ENCODE results near the gene TRIM69. TPM values are rescaled to one million over a fixed set of nuclear protein-coding genes. Genes with fewer than 3 reads are reported as not detected.

Gene TRIM69
- total RNA-seq, 3 donors from 2014 or later: 9.8 to 15.5 (median 13.5) TPM

DNA sequence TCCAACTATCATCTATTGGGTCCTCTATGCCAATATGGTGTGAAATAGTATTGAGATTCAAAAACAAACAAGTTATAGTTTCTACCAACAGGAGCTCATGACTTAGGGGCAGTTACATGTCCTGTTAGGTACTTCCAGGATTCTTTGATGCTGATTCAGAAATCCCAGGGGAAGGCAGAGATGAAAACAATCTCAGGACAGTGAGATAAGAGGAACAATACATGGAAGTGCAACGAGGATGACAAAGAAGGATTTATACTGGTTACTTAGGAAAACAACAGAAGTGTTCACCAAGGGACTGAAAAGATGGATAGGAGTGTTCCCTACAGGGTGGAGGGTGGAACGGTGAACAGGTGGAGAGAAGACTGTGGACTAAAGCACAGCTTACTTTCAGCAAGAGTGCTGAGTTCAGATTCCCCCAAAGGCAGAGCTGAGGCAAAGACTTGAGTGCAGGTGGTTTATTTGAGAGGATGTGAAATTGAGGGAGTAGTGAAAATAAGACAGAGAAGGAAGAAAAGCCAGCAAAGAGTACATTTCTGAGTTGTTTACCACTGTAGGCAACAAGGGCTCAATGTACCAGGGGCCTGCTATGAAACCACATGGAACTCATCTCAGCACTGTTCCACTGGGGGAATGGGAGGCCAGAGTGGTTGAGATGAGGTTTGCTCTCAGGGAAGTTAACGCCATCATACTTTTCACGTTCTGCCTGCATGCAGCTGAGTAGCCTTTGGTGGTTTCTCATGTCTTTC is 68.1 kb downstream of the TRIM69 start:
- H3K4me1 ChIP-seq: no peaks in the 10 kb centered on the region
- H3K27ac ChIP-seq: no peak overlapping the region
- intact Hi-C loops (cut with DNase I; ENCODE audit: low total_unique reads): no loop called here

DNA sequence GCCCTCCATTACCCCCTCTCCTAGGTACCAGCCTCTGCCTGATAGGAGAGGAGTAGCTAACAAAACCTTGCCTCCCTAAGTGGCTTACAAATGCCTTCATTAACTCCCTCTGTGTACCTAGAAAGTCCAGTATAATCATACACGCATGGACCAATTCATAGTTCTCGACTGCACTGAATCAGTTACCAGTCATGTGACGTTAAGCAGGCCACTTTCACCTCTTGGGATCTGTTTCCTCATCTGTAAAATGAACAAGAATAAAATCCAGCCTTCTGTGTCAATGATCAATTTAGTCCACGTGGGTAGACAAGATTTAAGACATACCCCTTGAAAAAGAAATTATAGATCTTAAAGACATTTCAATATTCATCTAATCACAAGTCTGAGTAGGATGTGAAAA is 72.2 kb downstream of the TRIM69 start:
- DNase-seq (ENCODE audit: low spot score in 2 of 2): no peak
- H3K27ac ChIP-seq: no peak overlapping the region
- H3K4me3 ChIP-seq: no peak overlapping the region
- no peak for TF ChIP-seq POLR2AphosphoS5 (IDR thresholded peaks at IDR 0.05)
- TF ChIP-seq, protein P1, sequence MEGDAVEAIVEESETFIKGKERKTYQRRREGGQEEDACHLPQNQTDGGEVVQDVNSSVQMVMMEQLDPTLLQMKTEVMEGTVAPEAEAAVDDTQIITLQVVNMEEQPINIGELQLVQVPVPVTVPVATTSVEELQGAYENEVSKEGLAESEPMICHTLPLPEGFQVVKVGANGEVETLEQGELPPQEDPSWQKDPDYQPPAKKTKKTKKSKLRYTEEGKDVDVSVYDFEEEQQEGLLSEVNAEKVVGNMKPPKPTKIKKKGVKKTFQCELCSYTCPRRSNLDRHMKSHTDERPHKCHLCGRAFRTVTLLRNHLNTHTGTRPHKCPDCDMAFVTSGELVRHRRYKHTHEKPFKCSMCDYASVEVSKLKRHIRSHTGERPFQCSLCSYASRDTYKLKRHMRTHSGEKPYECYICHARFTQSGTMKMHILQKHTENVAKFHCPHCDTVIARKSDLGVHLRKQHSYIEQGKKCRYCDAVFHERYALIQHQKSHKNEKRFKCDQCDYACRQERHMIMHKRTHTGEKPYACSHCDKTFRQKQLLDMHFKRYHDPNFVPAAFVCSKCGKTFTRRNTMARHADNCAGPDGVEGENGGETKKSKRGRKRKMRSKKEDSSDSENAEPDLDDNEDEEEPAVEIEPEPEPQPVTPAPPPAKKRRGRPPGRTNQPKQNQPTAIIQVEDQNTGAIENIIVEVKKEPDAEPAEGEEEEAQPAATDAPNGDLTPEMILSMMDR (IDR thresholded peaks at IDR 0.05): no peak
- no peak for TF ChIP-seq POLR2A (IDR thresholded peaks at IDR 0.05)
- no peaks in the 10 kb centered on the region for H3K4me1 ChIP-seq
- no peaks in the 10 kb centered on the region for H3K27me3 ChIP-seq
- H3K36me3 ChIP-seq: no peaks in the 10 kb centered on the region
- H3K9me3 ChIP-seq: no peaks in the 10 kb centered on the region
- intact Hi-C loops (cut with DNase I; ENCODE audit: low total_unique reads): no loop called here

More for the DNA sequence above, 68.1 kb downstream of the TRIM69 start:
- no peak for DNase-seq (ENCODE audit: low spot score in 2 of 2)
- no peaks in the 10 kb centered on the region for H3K9me3 ChIP-seq
- H3K27me3 ChIP-seq: no peaks in the 10 kb centered on the region
- no peak overlapping the region for H3K4me3 ChIP-seq
- TF ChIP-seq POLR2AphosphoS5 (IDR thresholded peaks at IDR 0.05) (no peak), POLR2A (IDR thresholded peaks at IDR 0.05) (no peak)
- TF ChIP-seq, protein P1 (IDR thresholded peaks at IDR 0.05): no peak
- H3K36me3 ChIP-seq: no peaks in the 10 kb centered on the region

DNA sequence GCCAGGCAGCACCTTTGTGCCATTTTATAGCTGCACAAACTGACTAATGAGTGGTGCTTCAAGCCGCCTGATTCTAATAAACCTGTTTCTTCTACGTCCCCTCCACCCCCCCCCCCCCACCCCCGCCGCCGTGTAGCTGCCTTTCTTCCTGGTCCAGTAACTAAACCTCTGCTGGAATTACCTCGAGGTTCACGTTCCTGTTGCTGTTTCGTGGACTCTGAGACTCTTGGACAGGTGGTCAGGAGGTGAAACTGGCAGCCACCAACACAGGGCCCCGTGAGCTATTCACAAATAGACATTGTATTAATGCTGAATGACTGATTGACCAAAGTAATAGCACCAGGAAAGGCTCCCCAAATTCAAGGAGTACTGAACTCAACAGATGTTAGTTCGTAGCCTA is 73.9 kb downstream of the TRIM69 start:
- Histone ChIP-seq H3K36me3 (no peaks in the 10 kb centered on the region), H3K27me3 (no peaks in the 10 kb centered on the region), H3K27ac (peak overlapping the region in 1 of 2 donors; percentile 16), H3K9me3 (no peaks in the 10 kb centered on the region), H3K4me1 (no peaks in the 10 kb centered on the region), H3K4me3 (no peak overlapping the region)
- no peak for DNase-seq (ENCODE audit: low spot score in 2 of 2)
- TF ChIP-seq POLR2A (IDR thresholded peaks at IDR 0.05) (no peak), POLR2AphosphoS5 (IDR thresholded peaks at IDR 0.05) (no peak)
- TF ChIP-seq, protein P1 (IDR thresholded peaks at IDR 0.05): no peak
- intact Hi-C loops (cut with DNase I; ENCODE audit: low total_unique reads): no loop called here

DNA sequence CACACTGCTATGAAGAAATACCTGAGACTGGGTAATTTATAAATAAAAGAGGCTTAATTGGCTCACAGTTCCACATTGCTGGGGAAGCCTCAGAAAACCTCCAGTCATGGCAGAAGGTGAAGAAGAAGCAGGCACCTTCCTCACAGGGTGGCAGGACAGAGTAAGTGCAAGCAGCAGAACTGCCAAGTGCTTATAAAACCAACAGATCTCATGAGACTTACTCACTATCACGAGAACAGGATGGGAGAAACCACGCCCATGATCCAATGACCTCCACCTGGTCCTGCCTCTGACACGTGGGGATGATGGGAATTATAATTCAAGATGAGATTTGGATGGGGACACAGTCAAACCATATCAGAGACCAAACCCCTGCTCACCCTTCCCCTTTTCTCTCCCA is 75.0 kb downstream of the TRIM69 start:
- no peaks in the 10 kb centered on the region for H3K36me3 ChIP-seq
- TF ChIP-seq POLR2A (IDR thresholded peaks at IDR 0.05) (no peak), POLR2AphosphoS5 (IDR thresholded peaks at IDR 0.05) (no peak)
- TF ChIP-seq, protein P1 (IDR thresholded peaks at IDR 0.05): no peak
- no peak overlapping the region for H3K4me3 ChIP-seq
- intact Hi-C loops (cut with DNase I; ENCODE audit: low total_unique reads): no loop called here
- no peak for DNase-seq (ENCODE audit: low spot score in 2 of 2)
- no peak overlapping the region for H3K27ac ChIP-seq
- no peaks in the 10 kb centered on the region for H3K9me3 ChIP-seq
- H3K4me1 ChIP-seq: no peaks in the 10 kb centered on the region
- no peaks in the 10 kb centered on the region for H3K27me3 ChIP-seq

DNA sequence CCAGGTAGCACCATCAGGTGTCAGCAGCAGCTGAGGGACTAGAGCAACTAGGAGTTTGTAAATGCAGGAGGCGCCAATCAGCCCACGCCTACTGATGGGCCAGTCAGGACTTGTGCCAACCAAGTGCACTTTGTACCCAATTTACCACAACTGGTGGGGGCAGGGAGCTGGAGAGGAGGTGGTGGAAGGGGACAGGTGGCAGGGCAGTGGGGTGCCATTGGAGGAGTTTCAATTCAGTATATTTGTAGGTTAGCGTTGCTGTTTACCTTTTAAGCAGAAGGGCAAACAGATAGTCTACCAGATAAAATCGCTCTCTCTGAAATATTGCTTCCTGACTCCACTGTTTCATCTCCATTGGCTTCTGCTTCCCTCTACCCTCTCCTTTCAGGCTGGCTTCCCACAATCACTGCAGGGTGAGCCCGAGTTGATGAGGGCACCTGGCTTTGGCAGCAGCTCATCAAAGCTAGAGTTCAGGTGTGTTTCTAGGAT is 75.7 kb downstream of the TRIM69 start:
- no peaks in the 10 kb centered on the region for H3K9me3 ChIP-seq
- intact Hi-C loops (cut with DNase I; ENCODE audit: low total_unique reads): no loop called here
- H3K4me3 ChIP-seq: no peak overlapping the region
- no peaks in the 10 kb centered on the region for H3K4me1 ChIP-seq
- DNase-seq (ENCODE audit: low spot score in 2 of 2): peak in 1 of 2 donors; percentile 26
- no peaks in the 10 kb centered on the region for H3K27me3 ChIP-seq
- TF ChIP-seq, protein P1 (IDR thresholded peaks at IDR 0.05): no peak
- no peak for TF ChIP-seq POLR2A (IDR thresholded peaks at IDR 0.05)
- TF ChIP-seq POLR2AphosphoS5 (IDR thresholded peaks at IDR 0.05): no peak
- peak overlapping the region in 1 of 2 donors; percentile 15 for H3K27ac ChIP-seq
- no peaks in the 10 kb centered on the region for H3K36me3 ChIP-seq
